HG02970 (cell line): ENCODE data around the gene YEATS4.
"Not testable (repeated sequence)": the region's sequence is repeated elsewhere in the genome, so short reads cannot be mapped to it uniquely, and the experiment has no call there.

Source experiments
- ATAC-seq: cut with Tn5 transposase; IDR thresholded peaks from one replicate; pipeline ENCODE4 v1.9.1; 2021; ENCODE audit warnings: mild to moderate bottlenecking, moderate library complexity, moderate number of reproducible peaks; ENCODE audit not compliant: unreplicated experiment, low FRiP score

Gene YEATS4

DNA sequence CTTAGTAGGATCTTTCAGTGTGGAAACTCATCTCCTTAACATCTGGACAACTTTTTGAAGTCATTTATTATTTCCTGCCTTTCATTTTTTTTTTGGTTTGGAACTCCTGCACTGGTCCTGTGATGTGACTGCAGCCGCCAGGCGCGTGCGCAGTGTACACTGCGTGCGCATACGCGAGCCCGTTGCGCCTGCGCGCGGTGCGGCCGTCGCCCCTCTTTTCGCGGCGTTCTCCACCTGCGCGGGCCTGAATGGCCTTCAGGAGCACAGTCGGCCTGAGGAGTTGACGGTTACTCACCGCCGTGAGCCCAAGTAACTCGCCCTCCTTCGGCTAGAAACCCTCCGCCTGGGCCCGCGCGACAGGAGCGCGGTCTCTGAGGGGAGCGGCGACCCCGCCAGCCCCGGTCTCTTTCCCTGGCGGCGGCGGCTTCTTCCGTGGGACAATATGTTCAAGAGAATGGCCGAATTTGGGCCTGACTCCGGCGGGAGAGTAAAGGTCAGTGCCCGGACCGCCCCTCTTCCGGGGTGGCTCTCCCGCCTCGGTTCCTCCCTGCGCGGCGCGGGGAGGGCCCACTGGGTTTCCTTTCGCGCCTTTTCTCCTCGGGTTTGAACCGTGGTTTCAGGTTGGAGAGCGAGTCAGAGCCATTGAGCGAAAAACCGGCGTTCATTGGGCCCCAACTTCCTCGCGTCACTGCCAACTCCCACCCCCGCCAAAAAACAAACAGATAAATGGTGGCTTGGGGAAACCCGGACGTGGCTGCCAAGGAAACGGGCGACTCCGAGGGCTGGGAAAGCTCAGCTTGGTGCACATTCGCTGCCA is at the start of gene YEATS4:
TSS of gene YEATS4 (plus strand) at position 213 of the 817 bp plus-strand sequence. CDS start at position 443, 230 bp downstream.
- ATAC-seq = peak; percentile 84

DNA sequence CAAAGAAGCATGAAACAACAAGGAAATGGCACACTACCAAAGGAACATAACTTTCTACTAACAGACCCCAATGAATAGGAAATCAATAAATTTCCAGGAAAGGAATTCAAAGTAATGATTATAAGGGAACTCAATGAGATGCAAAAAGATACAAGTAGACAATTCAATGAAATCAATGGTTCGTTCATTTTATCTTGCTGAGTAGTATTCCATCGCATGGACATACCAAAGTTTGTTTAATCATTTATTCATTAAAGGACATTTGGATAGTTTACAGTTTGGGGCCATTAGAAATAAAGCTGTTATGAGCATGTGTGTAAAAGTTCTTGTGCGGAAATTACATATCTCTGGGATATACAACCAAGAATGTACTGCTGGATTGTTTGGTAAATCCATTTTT is 46.3 kb upstream of the YEATS4 start:
- ATAC-seq = no peak

DNA sequence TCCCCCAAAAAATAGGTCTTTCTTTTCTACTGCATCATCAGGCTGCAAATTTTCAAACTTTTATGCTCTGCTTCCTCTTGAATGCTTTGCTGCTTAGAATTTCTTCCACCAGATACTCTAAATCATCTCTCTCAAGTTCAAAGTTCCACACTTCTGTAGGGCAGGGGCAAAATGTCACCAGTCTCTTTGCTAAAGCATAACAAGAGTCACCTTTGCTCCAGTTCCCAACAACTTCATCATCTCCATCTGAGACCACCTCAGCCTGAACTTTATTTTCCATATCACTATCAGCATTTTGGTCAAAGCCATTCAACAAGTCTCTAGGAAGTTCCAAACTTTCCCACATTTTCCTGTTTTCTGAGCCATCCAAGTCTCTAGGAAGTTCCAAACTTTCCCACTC is 42.8 kb upstream of the YEATS4 start:
- not testable (repeated sequence) for ATAC-seq

DNA sequence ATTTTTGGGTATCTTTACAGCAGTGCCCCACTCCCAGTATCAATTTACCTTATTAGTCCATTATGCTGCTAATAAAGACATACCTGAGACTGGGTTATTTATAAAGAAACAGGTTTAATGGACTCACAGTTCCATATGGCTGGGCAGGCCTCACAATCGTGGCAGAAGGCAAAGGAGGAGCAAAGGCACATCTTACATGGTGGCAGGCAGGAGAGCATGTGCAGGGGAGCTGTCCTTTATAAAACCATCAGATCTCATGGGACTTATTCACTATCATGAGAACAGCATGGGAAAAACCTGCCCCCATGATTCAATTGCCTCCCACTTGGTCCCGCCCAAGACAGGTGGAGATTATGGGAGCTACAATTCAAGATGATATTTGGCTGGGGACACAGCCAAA is 42.3 kb upstream of the YEATS4 start:
- ATAC-seq = not testable (repeated sequence)

DNA sequence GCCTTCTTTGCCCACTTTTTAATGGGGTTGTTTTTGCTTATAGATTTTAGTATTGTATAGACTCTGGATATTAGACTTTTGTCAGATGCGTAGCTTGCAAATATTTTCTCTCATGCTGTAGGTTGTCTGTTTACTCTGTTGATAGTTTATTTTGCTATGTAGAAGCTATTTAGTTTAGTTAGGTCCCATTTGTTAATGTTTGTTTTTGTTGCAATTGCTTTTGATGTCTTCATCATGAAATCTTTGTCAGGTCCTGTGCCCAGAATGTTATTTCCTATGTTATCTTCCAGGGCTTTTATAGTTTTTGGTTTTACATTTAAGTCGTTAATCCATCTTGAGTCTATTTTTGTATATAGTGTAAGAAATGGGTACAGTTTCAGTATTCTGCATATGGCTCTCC is 41.3 kb upstream of the YEATS4 start:
- no peak for ATAC-seq

DNA sequence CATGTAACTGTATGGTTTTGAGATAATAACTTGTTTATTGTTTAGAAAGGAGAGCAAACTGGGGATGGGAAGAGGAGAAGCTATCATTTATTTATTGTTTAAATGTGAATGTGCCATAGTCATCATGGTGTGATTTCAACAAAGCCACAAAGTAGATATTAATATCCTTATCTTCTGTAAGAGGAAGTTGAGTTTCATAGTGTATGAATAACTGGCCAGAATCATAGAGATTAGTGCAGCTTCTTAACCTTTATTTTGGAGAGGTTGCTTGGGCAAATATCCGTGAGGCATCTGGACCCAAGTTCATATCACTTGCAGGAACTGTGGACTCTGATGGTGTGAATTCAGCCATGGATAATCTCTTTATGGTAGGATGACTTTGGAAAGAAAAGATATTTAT is 38.2 kb upstream of the YEATS4 start:
- no peak for ATAC-seq

DNA sequence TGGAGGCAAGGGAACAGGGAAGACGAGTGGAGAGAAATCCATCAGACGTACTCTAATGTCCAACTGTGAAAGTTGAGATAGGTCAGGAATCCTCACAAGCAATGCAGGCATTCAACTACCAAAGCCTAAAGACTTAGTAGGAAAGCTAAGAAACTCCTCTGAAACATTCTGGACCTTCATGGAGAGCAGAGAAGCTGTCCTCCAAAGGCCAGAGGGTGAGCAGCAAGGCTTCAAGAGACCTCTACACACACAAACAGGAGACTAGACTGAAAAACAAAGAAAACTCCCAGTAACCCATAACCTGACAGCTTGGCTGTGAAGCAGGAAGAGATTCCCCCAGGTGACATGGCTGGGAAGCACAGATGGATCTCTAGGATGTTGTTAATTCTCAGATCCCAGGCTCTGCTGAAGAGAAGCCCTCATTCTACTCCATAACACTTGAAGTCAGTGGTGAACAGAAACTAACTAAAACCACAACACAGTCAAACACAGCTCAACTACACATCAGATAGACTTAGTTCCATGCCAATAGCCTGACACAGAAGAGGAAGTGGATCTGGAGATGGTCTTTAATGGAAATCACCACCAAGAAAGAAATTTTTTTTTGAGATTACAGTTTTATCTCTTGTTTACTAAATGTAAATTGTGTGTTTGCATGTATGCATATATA is 34.6 kb upstream of the YEATS4 start:
- ATAC-seq = peak; percentile 76

DNA sequence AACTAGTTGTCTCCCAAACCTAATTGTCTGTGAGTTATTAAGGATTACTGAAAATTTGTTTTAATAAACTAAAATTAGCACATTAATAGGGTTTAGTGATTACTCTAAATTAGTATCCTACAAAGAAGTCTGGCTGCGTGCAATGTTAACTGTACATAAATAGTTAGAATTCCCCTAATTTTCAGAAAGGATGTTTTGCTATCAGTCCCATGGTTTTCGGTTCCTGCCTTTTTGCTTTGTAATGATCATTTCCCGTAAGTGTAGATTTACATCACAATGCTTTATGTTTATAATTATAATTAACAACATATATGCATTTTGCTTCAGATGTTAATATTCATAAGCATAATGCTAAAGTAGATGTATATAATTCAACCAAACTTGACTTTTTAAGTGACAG is 31.1 kb upstream of the YEATS4 start:
- ATAC-seq = no peak

DNA sequence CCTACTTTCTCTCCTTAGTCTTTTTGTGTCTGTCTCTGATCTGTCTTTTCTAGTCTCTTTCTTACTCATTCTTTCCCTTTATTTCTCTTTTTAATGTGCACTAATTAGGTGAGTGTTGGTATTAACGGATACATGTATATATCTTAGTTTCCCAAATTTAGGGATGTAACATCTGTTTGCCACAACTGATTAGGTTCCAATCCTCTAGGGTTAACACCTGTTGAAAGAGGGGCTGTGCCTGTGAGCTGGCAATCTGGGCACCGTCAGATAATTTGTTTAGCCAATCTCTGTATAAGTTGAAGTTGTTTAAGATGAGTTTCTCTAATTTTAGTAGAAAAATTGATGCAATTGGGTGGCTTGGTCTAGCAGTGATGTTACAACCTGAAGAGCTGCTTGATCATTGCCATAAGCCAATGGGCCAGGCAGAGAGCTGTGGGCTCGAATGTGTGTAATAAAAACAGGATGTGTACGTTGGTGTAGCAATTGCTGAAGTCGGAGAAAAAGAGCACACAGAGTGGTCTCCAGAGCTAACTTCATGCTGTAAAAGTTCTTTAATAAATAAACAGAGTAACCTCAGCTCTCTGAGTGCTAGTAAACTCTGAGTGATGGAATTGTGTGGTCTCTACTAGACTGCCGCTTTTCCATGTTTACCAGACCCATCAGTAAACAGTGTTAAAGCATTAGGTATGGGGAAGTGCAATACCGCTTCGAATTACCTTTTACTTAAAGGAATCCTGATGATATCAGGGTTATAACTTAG is 29.7 kb upstream of the YEATS4 start:
- ATAC-seq = no peak

DNA sequence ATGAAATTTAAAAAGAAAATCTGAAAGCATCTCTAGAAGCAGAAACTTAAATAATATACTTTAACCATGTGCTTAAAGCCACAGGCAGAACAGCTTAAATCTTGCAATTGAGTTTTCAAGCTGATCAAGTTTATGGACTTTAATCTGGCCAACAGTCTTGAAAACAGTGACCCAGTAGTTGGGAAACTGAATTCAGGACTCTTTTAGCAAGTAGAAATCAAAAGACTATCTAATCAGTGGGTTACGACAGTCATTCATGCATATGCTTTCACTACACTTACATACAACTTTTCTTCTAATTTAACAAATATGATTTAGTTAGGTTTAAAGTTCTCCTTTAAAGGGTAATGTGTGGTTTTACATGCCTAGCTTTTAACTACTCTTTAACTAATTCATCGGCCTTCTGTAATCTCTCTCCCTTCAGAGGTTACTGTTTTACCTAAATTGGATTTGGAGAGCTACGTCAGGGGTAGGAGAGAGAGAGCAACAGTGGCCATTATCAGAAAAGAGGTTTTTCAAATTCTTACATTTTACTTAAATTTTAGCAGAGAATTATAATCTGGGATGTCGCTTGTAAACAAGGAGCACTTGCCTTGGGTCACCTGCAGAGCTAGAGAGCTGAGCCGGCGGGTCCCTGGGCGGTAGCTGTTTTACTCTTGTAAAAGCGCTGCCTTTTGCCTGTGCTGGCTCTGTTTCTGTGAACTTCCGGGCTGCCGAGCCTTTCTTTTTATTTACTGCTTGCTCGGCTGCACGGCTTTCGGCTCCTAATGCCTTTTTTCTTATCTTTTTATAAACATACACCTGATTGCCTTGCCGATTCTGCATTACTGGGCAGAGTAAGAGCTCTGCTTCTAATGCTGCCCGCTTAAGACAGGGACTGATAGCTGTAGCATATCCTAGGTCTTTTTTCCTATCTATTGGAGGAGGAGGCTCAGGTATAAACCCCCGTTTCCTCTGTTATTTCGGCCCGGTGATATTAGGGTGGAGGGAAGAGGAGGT is 28.8 kb upstream of the YEATS4 start:
- peak; percentile 63 for ATAC-seq

DNA sequence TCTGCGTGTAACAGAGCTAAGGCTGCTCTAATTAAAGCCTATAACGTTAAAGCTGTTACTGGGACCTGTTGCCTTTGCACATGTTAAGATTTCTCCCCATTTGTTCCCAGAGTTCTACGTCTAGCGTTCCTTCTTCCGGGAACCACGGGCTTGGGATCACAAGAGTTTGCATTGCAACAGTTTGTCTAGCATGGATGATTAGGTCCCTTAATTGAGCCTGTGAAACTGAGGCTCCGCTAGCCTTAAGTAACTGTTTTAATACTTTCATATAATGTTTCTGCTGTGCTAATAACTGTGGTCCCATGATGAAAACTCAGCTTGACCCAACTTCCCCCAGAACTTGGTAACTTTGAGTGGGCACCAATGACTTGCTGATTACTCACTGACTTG is 28.0 kb upstream of the YEATS4 start:
- ATAC-seq = no peak

DNA sequence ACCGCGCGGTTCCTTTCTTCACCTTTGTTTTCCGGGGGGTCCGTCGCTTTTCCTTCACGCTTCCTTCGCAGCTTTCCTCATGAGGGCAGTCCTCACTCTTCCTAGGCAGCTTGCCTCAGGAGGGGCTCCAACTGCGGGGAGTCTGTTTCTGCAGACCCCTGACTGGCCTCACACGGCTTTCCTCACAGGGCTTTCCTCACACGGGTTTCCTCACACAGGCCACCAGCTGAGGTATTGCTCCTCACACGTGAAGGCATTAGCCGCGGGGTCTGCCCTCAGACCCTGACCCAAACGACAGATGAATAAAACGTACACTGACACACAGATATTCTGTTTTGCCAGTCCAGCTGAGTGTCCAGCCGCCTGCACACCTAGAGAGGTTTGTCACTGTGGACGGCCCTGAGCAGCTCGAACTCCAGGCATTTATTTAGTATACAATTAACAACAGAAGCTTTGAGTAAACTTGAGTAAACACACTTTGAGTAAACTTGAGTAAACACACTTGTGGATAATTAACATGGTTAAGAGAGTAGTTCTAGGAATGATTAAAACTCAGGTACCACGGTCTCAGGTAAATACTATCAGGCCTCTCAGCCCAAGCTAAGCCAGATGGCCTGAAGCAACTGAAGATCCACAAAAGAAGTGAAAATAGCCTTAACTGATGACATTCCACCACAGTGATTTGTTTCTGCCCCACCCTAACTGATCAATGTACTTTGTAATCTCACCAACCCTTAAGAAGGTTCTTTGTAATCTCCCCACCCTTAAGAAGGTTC is 27.4 kb upstream of the YEATS4 start:
- no peak for ATAC-seq

DNA sequence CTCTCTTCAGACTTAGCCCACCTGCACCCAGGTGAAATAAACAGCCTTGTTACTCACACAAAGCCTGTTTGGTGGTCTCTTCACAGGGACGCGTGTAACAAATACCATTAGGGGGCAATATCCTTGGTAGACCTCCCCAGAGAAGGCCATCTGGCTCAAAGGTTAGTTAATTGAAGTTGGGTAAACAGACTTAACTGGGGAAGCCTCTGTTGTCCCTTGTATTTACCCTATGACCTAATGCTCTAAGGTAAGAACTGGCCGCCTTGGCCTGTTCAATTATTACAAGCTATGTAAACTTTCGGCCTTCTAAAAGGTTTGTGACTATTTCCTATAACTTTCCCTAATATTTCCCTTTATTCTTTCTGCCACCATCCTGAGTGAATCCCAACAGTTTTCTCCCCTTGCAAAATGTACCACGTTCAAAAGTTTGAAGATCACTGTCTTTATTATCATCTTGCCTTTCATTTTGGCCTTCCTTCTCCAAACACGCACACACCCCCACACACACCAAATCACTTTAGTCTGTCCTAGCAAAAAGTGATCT is 26.7 kb upstream of the YEATS4 start:
- no peak for ATAC-seq

DNA sequence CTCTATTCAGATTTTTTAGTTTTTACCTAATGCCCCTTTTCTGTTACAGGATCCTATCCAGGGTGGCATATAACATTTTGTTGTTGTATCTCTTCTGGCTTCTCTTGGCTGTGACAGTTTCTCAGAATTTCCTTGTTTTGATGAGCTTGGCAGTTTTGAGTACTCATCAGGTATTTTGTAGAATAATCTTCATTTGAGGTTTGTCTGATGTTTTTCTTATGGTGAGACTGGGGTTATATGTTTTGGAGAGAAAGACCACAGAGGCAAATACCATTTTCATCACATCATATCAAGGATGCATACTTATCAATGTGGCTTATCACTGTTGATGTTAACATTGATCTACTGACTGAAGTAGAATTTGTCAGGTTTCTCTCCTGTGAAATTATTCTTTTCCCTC is 25.4 kb upstream of the YEATS4 start:
- ATAC-seq = no peak

DNA sequence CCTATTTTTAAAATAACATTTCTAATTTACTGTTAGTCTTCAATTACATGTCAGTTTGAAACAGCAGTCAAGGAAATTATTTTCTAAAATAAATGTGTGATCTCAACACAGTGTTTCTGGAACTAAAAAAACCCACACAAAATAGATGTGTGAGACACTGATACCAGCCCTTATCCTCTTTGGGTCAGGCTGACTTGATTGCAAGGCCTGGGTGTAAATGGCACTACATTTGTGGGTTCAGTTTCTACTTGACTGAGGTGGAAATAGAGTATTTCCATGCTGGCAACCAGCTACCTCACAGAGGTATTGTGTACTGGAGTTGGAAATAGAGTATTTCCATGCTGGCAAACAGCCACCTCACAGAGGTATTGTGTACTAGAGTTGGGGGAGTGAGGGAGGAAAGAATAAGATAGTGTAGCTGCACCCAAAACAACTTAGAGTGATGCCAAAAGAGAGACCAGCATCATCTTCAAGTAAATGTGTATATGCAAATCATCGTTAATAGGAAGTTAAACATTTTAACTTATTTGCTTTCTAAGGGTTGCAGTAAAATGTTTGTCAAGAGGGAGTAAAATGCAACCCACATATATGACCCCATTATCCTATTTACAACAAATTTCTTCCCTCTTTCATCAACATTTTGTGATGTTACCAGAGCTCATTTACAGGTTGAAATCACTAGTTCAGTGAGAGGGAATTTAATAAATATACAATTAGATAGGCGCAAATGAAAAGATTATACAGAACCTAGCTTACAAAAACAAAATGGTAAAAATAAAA is 22.0 kb upstream of the YEATS4 start:
- no peak for ATAC-seq

DNA sequence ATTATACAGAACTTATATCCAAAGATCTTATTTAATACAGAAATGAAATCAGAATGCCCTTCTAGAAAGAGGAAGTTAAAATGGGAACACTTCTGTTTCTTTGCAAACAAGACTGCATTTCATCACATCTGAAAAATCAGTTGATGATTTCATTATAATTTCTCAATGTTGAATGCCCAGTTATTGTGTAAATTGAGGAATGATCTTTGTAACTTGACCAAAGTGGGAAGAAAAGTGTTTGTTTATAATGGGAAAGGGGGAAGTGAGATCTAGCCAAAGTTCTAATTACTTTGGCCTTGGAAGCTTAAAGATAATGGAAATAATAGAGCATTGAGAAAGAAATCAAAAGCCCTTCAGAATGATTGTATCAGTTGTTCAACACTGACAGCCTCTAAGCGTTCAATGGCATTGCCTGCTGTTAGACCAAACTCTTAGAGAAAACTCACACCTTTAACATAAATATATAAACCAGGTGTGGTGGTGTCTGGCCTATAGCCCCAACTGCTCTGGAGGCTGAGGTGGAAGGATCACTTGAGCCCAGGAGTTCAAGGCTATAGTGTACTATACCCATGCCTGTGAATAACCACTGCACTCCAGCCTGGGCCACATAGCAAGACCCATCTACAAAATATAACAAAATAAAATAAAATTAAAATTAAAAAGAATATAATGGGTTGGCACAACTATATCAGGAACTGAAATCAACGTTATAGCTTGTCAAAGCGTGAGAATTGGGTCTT is 21.3 kb upstream of the YEATS4 start:
- ATAC-seq = no peak

DNA sequence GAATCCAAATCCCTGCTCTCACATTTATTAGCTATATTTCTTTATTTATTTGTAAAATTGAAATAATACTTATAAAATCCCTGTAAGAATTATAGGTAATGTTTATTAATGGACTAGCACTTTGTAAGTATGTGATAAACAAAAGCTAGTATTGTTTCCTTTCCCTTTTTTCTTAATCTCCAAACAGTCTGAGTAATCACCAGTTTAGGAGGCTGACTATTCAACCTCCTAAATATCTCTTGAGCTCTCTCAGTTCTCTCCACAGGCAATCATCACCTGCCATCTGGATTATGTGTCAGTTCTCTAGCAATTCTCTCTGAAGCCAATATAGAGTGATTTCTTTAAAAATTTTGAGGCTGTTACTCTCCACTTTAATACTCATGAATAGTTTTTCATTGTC is 20.6 kb upstream of the YEATS4 start:
- no peak for ATAC-seq

DNA sequence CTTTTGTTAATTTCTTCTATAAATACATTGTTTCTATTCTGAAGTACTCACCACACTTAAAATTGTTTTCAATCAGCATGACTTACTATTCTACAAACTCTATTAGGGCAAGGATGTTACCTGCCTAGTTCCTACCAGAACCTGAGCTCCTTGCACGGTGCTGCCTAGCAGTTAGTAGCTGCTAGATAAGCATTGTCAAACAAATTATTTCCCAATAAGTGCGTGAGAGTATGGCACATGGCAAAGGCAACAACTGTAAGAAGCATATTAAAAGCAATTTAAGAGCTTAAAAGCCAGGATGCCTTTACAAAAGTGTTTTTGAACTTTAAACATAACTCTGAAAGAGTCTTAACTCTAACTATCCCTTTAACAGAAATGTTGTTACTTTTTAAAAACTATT is 19.5 kb upstream of the YEATS4 start:
- ATAC-seq = no peak
